HG03378 (cell line): ENCODE results near the gene RHOT1.
"Not testable (repeated sequence)": the region's sequence is repeated elsewhere in the genome, so short reads cannot be mapped to it uniquely, and the experiment has no call there.

ENCODE experiments used
- ATAC-seq: cut with Tn5 transposase; IDR thresholded peaks from one replicate; pipeline ENCODE4 v1.9.1; 2021; ENCODE audit warnings: mild to moderate bottlenecking, moderate library complexity; ENCODE audit not compliant: unreplicated experiment

RHOT1 gene

GRCh38 chr17:32222621-32223020 is 80.3 kb downstream of the RHOT1 start:
- no peak for ATAC-seq

- no peak for ATAC-seq
Measured at GRCh38 chr17:32223703-32224102, 81.4 kb downstream of the RHOT1 start.

GRCh38 chr17:32226886-32227285 is 84.6 kb downstream of the RHOT1 start:
- no peak for ATAC-seq

DNA sequence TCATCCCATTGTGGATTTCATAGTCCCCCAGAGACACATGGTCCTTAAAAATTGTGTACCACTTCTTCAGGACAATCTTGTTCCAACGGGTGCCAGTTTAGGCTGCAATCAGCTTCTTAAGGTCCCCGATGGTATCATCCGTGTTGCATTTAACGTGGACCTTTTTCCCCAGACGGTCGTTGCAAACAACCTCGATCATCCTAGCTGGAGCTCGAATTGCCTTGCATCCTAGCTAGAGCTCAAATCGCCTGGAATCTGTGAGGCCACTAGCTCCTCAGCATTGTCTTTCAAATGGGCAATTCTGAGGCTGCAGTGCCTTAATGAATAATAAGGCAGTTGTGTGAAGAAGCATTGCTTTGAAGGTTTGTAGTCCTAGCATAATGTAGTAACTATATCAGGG is 85.6 kb downstream of the RHOT1 start:
- no peak for ATAC-seq

DNA sequence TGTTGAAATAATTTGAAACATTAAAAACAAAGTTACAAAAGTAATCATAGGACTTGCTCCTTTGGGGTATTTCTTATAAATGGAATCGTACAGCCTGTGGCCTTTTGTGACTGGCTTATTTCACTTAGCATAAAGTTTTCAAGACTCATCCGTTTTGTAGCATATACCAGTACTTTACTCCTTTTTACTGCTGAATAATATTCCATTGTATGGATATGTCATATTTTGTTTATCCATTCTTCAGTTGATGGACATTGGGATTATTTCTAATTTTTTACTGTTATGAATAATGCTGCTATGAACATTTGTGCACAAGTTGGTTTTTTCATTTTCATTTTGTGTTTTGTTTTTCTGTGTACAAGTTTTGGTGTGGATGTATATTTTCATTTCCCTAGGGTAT is 93.3 kb downstream of the RHOT1 start:
- no peak for ATAC-seq

DNA sequence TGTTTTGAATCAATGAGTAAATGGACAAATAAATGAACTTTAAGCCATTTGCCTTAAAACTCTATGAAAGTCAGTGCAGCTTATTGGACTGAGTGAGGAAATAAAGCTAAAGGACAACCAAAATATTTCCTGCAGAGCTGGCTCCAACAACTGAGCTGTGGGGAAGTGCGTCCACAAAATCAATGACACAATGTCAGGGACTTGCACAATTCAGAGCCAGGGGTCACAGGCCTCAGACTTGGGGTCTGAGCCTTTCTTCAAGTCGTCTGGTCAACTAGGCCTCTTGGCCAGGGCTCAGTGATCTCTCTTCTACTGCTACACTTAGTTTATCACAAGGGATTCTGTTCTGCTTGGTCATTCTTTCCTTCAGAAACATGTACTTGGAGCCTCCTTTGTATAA is 97.2 kb downstream of the RHOT1 start:
- no peak for ATAC-seq

DNA sequence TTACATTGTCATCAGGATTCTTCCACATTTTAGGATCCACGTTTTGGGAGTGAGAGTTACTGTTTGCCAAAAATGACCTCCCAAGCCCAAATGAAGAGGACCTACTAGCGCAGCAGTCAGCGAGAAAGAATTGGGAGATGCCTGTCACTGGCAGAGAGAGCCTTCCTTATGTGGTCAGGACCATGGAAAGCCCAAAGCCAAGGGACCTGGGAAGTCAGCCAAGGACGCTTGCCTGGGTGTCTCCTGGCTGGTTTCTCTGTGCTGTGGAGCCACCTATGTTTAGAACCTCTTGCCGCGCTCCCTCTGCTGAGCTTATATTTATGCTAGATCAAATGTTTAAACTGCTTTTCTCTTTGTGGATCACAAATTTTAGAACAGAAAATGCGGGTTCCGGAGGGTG is 98.4 kb downstream of the RHOT1 start:
- ATAC-seq = no peak

GRCh38 chr17:32241640-32242039 is 99.3 kb downstream of the RHOT1 start:
- no peak for ATAC-seq

DNA sequence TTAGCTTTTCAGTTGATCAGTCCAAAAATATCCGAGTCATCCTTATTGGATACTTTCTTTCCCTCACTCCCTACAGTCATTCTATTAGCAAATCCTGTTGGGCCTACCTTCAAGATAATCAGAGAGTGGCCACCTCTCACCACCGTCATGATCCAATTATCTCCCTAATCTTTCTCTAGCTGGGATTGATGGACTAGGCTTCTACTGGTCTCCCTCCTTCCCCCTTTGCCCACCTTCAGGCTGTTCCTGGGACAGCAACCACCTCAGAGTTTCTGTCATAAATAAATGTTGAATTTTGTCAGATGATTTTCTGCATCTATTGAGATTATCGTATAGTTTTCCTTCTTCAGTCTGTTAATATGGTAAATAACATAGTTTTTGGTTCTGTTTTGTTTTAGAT is 107.2 kb downstream of the RHOT1 start:
- no peak for ATAC-seq

- no peak for ATAC-seq
Measured at GRCh38 chr17:32253117-32253611, 110.9 kb downstream of the RHOT1 start.

GRCh38 chr17:32256012-32256700 is 113.9 kb downstream of the RHOT1 start:
- ATAC-seq = no peak

- ATAC-seq = no peak
Measured at GRCh38 chr17:32256701-32257019, 114.4 kb downstream of the RHOT1 start.

DNA sequence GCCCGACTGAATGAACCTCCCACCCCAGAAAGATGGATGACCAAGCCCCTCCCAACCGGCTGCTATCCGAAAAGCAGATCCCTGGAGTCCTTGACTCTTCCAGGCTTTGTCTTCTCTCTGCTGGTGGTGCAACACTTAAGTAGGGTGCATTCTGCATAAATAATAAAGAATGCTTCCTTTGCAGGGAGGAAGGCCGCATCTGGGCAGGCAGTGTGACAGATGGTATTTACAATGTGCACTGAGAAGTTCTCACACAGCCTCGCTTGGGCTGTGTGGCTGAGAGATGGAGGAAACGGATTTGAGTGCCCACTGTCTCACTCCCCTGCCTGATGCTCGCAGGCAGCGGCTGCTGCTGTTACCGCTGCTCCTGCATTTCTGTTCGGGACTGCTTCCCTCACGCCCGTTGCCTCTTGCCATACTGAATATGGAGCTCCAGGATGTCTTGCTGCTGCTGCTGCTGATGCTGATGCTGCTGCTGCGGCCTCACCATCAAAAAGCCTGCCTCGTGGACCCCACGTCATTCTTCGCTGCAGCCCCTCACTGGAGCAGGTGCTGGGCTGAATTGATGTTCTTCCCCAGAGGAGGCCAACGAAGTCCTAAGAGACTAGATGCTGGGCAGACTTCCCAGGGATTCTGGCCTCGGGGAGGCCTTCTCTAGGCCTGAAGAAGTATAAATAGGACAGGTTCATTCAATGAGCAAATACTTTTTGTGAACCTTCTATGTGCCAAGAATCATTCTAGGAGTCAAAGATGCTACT is 116.3 kb downstream of the RHOT1 start:
- no peak for ATAC-seq

DNA sequence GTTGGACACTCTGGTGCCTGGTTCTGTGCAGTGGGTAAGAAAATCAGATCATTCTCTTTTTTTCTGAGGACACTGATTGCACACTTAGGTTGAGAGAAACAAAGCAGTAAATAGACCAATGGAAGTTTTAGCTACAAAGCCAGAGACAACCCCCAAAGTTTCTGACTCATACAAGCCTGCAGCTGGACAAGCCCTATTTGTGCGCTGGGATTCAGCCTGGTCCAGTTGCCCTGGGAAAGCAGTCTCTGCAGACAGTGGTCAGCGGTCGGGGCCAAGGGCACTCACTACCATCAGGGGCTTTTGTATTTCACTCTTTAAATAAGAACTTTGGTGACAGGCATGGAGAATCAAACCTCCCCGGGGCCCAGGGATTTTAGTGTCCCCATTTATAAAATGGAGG is 117.3 kb downstream of the RHOT1 start:
- ATAC-seq = no peak

DNA sequence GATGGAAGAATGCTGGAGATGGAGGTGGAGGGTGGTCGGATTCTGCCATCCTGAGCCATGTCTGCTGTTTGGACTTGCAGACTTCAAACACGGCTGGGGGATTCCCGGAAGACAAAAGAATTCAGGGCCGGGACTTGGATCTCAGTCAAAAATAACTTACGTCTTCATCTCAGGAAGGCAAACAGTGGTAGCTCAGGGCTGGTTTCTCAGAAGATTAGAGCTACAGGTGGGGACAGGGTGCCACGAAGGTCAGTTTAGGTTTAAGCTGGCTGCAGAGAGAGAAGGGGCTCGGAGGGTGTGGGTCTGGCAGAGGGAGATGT is 119.1 kb downstream of the RHOT1 start:
- no peak for ATAC-seq

DNA sequence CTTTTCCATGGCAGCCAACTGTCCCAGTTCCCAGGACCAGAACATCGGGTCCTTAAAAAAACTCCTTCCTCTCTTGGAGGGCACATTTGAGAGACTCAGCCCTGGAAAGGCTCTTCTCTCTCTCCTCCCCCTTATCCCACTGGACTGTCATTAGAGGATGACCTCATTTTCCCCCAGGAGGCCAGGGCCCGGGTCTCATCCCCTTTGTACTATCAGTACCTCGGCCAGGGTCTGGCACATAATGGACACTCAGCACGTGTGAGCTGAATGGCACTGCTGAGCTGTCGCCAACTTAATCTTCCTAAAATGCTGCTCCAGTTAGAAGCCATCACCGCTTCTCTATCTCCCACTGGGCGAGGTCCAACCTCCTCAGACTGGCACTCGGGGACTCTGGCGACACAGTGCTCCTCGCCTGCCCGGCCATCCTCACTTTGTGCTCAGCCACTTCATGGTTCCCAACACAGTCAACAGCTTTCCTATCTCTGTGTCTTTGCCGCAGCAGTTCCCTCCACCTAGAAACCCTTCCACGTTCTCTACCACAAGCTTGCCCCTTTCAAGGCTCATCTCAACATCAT is 119.7 kb downstream of the RHOT1 start:
- no peak for ATAC-seq

GRCh38 chr17:32263515-32263914 is 121.2 kb downstream of the RHOT1 start:
- not testable (repeated sequence) for ATAC-seq

DNA sequence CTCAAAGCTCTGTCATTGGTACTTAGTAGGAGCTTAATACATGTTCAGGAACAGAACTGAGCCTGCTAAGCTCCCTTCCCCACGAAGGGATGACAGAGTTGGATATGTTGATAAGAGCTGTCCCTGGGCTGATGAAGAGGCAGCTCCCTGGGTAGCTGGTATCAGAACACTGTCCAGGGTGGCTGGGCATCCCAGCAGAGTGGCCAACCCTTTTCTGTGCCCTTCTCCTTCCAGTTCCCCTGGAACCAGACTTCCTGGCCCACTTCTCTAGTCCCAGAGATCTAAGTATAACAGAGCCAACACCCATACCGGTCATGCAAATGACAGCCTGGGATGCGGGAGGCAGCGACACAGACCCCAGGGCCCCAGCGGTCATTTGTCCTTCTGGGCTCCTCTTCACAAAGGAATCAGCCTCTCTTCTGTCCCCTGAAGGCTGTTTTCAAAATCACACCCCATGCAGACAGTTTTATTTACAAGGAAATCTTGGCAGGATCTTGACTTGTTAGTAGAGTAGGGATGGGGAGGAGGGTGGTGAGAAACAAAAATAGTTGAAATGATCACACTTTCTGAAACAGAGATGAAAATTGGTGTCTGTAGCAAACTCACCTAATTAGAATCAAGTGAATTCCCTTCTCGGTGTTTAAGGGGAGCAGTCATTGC is 122.0 kb downstream of the RHOT1 start:
- ATAC-seq = no peak

GRCh38 chr17:32264823-32265191 is 122.5 kb downstream of the RHOT1 start:
- no peak for ATAC-seq

DNA sequence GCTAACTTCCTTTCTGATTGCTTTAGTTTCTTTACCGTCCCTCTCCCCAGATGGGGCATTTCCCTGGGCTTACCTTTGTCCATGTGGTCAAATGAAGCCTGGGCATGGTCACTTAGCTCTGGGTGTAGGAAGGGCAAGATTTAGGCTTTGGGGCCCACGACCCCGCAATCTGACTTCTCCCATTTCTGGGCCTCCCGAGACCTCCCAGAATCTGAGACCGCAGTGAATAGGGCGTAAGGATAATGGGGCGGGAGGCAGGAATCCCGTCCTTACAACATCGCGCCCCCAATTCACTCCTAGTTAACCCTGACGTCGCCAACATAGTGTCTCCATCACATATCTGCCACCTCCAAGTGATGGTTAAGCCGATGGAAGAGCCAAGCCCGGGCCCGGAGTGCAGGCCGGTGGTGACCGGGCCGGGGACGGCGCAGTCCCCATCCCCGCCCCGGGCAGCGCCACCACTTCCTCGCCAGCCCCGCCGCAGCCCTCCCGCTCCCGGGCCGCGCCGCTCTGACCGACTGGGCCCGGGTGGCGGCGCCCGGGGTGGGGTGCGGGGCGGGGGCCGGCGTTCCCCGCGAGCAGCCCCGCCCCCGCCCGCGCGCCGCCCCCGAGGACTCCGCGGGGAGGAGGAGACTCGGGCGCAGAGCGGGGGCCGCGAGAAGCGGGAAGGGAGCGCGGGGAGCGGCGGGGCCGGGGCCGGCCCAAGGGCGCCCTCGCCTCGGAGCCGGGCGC is 123.1 kb downstream of the RHOT1 start, which contains the start of gene RHBDL3:
Gene RHBDL3, plus strand, starts transcription at position 641 of the 732 bp plus-strand sequence. CDS start 358 bp downstream, outside the sequence.
- no peak for ATAC-seq

GRCh38 chr17:32266051-32266388 is 123.7 kb downstream of the RHOT1 start:
- ATAC-seq = no peak
